HL-60 (cell line): Measurements from ENCODE around the gene FKBP7.

Experiments
- DNase-seq, 2 experiments: peaks; one replicate each; pipeline ENCODE4 v3.0.0-alpha.2; 2010 to 2020; ENCODE audit warnings: low read depth in 1 of 2, low spot score in 1 of 2
- H3K27ac ChIP-seq: fragments of 250-450 bp; sonication (Bioruptor Pico); replicated peaks from 2 replicates; pipeline ENCODE4 v1.5.1; 2020; ENCODE audit warnings: mild to moderate bottlenecking, moderate library complexity
- H3K27me3 ChIP-seq: fragments of 250-450 bp; sonication (Bioruptor Pico); 2 replicates; pipeline ENCODE4 v1.5.1; 2021; ENCODE audit warnings: mild to moderate bottlenecking, moderate library complexity; ENCODE audit not compliant: insufficient read depth, poor library complexity, severe bottlenecking
- H3K4me3 ChIP-seq: replicated peaks from 2 replicates; pipeline ENCODE4 v1.5.1; 2011; ENCODE audit warnings: mild to moderate bottlenecking, control low read depth, low read length; ENCODE audit not compliant: insufficient read depth
- GABPA ChIP-seq: IDR thresholded peaks from 2 replicates; pipeline ENCODE4 v1.6.1; 2012; ENCODE audit warnings: low read depth
- POLR2AphosphoS5 ChIP-seq: IDR thresholded peaks from 2 replicates; pipeline ENCODE4 v1.6.1; 2012; ENCODE audit warnings: low read depth
- SPI1 ChIP-seq: IDR thresholded peaks from 2 replicates; pipeline ENCODE4 v1.6.1; 2012; ENCODE audit warnings: low read depth, mild to moderate bottlenecking, borderline replicate concordance
- TF ChIP-seq, protein P1 (sequence below): IDR thresholded peaks from 2 replicates; pipeline ENCODE4 v1.6.1; 2012; ENCODE audit warnings: low read depth; ENCODE audit not compliant: insufficient replicate concordance
- TF ChIP-seq, protein P2 (sequence below): IDR thresholded peaks from one replicate; pipeline ENCODE4 v1.5.1; 2011; ENCODE audit warnings: low read length, control low read depth, inconsistent platforms; ENCODE audit not compliant: insufficient read depth

FKBP7 gene

DNA sequence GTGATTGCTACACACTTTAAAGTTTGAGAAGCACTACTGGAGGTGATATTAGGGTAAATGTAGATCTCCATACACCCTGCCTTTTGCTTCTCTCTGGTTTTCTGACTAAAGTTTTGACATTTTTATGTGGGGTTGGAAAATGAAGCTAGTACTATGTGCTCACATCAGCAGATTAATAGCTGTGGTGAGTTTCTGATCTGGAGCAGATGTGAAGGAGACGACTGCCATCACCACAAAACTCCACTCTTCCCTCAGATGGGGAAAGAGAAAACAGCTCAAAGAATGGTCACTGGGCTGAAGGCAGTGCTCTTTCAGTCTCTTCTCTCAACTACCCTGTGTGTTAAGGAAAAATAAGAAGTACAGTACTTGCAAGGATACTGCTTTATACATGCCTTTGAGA lies 39.1 kb upstream of the FKBP7 start:
- TF ChIP-seq GABPA: no peak
- no peak for TF ChIP-seq POLR2AphosphoS5
- TF ChIP-seq SPI1: no peak
- TF ChIP-seq, protein P1, sequence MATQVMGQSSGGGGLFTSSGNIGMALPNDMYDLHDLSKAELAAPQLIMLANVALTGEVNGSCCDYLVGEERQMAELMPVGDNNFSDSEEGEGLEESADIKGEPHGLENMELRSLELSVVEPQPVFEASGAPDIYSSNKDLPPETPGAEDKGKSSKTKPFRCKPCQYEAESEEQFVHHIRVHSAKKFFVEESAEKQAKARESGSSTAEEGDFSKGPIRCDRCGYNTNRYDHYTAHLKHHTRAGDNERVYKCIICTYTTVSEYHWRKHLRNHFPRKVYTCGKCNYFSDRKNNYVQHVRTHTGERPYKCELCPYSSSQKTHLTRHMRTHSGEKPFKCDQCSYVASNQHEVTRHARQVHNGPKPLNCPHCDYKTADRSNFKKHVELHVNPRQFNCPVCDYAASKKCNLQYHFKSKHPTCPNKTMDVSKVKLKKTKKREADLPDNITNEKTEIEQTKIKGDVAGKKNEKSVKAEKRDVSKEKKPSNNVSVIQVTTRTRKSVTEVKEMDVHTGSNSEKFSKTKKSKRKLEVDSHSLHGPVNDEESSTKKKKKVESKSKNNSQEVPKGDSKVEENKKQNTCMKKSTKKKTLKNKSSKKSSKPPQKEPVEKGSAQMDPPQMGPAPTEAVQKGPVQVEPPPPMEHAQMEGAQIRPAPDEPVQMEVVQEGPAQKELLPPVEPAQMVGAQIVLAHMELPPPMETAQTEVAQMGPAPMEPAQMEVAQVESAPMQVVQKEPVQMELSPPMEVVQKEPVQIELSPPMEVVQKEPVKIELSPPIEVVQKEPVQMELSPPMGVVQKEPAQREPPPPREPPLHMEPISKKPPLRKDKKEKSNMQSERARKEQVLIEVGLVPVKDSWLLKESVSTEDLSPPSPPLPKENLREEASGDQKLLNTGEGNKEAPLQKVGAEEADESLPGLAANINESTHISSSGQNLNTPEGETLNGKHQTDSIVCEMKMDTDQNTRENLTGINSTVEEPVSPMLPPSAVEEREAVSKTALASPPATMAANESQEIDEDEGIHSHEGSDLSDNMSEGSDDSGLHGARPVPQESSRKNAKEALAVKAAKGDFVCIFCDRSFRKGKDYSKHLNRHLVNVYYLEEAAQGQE: no peak
- TF ChIP-seq, protein P2, sequence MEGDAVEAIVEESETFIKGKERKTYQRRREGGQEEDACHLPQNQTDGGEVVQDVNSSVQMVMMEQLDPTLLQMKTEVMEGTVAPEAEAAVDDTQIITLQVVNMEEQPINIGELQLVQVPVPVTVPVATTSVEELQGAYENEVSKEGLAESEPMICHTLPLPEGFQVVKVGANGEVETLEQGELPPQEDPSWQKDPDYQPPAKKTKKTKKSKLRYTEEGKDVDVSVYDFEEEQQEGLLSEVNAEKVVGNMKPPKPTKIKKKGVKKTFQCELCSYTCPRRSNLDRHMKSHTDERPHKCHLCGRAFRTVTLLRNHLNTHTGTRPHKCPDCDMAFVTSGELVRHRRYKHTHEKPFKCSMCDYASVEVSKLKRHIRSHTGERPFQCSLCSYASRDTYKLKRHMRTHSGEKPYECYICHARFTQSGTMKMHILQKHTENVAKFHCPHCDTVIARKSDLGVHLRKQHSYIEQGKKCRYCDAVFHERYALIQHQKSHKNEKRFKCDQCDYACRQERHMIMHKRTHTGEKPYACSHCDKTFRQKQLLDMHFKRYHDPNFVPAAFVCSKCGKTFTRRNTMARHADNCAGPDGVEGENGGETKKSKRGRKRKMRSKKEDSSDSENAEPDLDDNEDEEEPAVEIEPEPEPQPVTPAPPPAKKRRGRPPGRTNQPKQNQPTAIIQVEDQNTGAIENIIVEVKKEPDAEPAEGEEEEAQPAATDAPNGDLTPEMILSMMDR: no peak
- H3K27ac ChIP-seq: no peak overlapping the region
- no peak overlapping the region for H3K4me3 ChIP-seq
- no peak for DNase-seq
- H3K27me3 ChIP-seq: no peaks in the 10 kb centered on the region

DNA sequence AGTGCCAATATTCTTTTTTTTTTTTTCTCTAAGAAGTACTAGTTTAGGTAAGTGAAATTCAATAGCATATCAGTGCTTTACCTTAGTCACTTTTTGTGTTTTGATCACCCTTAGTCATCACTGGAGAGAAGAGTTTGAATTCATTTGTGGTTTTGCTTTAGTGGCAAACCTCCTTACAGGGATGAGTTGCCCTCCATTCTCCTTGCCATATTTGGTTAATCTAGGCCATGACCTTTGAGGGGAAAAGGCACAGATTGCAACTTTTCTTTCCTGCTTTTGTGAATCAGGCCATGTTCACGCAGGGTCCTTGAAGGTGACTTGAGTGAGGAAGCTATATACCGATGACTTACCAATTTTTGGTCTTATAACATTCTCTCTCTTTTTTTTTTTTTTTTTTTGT lies 36.3 kb upstream of the FKBP7 start:
- TF ChIP-seq GABPA (no peak), SPI1 (no peak), POLR2AphosphoS5 (no peak)
- TF ChIP-seq, protein P2: no peak
- TF ChIP-seq, protein P1: no peak
- no peaks in the 10 kb centered on the region for H3K27me3 ChIP-seq
- H3K4me3 ChIP-seq: no peak overlapping the region
- no peak for DNase-seq
- no peak overlapping the region for H3K27ac ChIP-seq

DNA sequence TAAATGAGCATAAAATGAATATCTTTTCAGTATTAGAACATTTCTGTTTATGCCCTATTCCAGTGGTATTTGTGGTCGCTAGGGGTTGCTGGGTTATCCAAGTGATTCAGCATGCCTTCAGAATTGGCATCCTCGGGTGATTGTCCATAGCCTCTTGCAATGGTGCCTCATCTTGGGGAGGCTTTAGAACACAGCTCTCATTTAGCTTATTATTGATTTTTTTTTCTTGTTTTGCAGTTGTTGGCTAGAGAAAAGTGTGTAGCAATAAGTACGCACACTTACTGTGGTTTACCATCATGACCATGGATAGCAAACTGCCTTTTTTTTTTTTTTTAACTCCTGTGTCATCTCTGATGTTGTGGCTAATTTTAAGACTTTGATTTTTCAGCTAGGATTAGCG lies 35.5 kb upstream of the FKBP7 start:
- DNase-seq: no peak
- Histone ChIP-seq H3K4me3 (no peak overlapping the region), H3K27ac (no peak overlapping the region), H3K27me3 (no peaks in the 10 kb centered on the region)
- TF ChIP-seq, protein P2: no peak
- TF ChIP-seq, protein P1: peak; percentile 31
- TF ChIP-seq POLR2AphosphoS5: no peak
- no peak for TF ChIP-seq SPI1
- TF ChIP-seq GABPA: no peak
